ENCODE measurements around the gene TSHZ1. TPM values are rescaled to one million over a fixed set of nuclear protein-coding genes. Genes with fewer than 3 reads are reported as not detected.

TSHZ1 gene
- total and polyA plus RNA-seq, 4 donors = 6.2 to 19.9 (median 11.2) TPM

DNA sequence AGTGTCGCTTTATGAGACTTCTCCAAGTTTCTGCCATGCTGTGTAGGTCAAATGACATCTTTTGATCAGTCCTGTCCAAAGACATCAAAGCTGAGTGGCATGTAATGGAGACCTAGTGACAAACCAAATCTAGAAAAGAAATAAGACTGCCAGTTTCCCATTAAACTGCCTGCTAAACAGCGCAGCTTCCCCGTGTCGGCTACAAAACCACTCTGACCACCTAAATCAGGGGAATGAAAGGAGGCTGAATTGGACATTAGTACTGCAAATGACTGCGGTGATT is 57.7 kb downstream of the TSHZ1 start:
- TF ChIP-seq CTCF (IDR thresholded peaks at IDR 0.05; ENCODE audit: control extremely low read depth, extremely low read depth) = no peak
- H3K9ac ChIP-seq (ENCODE audit: insufficient read depth in 1 of 2, low read length in 2 of 2) = no peak overlapping the region
- H3K4me1 ChIP-seq (ENCODE audit: control insufficient read depth in 5 of 5, insufficient read depth in 5 of 5, low read length in 5 of 5) = peaks cover 4 to 44% (median 11%) of the 10 kb centered on the region in 5 donors
- 78 to 87% methylated on average over 5 of the region's 5 CpGs for WGBS, 2 donors
- H3K4me3 ChIP-seq = no peak overlapping the region
- H3K27me3 ChIP-seq (ENCODE audit: control insufficient read depth in 3 of 3, insufficient read depth in 3 of 3, low read length in 2 of 3) = no peaks in the 10 kb centered on the region
- H3K9me3 ChIP-seq (ENCODE audit: control insufficient read depth in 4 of 4, insufficient read depth in 3 of 4, low read length in 3 of 4) = no peaks in the 10 kb centered on the region
- ATAC-seq (ENCODE audit: insufficient read depth, low FRiP score) = no peak
- no peak overlapping the region for H3K27ac ChIP-seq (ENCODE audit: low read depth in 1 of 2, low read length in 1 of 2)
- H3K36me3 ChIP-seq (ENCODE audit: control insufficient read depth in 4 of 4, insufficient read depth in 4 of 4, low read length in 4 of 4) = no peaks in the 10 kb centered on the region
- no peak for DNase-seq

DNA sequence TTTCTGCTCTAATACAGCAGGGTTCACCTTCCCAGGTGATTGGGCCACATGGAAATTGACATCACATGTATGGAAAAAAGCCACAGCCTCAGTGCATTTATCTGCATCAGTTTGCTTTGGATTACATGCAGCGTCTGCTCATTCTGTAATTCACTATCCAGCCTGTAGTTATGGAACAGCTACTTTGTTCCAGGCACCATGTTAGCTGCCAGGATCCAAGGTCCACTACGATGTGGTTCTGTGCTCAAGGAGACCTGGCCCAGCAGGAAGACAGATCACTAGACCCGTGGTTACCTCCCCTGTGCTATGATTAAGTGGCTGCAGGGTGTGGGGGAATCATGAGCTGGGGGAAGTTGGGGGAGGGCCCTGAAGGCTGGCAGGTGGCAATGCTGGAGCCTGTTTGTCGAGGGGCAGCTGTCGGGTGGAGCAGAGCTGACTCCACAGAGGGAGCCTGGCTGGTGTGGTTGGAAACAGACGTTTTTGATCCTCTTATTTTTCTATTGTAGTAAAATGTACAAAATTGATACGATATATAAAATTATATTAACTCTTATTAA is 58.6 kb downstream of the TSHZ1 start:
- Histone ChIP-seq H3K36me3 (ENCODE audit: control insufficient read depth in 4 of 4, insufficient read depth in 4 of 4, low read length in 4 of 4) (no peaks in the 10 kb centered on the region), H3K4me1 (ENCODE audit: control insufficient read depth in 5 of 5, insufficient read depth in 5 of 5, low read length in 5 of 5) (peaks cover 5 to 38% (median 11%) of the 10 kb centered on the region in 5 donors), H3K27ac (ENCODE audit: low read depth in 1 of 2, low read length in 1 of 2) (no peak overlapping the region), H3K4me3 (no peak overlapping the region), H3K27me3 (ENCODE audit: control insufficient read depth in 3 of 3, insufficient read depth in 3 of 3, low read length in 2 of 3) (no peaks in the 10 kb centered on the region), H3K9me3 (ENCODE audit: control insufficient read depth in 4 of 4, insufficient read depth in 3 of 4, low read length in 3 of 4) (no peaks in the 10 kb centered on the region), H3K9ac (ENCODE audit: insufficient read depth in 1 of 2, low read length in 2 of 2) (no peak overlapping the region)
- TF ChIP-seq CTCF (IDR thresholded peaks at IDR 0.05; ENCODE audit: control extremely low read depth, extremely low read depth) = no peak
- DNase-seq (no peak), ATAC-seq (ENCODE audit: insufficient read depth, low FRiP score) (no peak)
- 51 to 74% methylated on average over 7 of the region's 7 CpGs for WGBS, 2 donors

GRCh38 chr18:75269696-75270095 is 59.1 kb downstream of the TSHZ1 start:
- ATAC-seq (ENCODE audit: insufficient read depth, low FRiP score) = no peak

More at GRCh38 chr18:75269696-75270095, 59.1 kb downstream of the TSHZ1 start:
- Histone ChIP-seq H3K4me3 (no peak overlapping the region), H3K9me3 (ENCODE audit: control insufficient read depth in 4 of 4, insufficient read depth in 3 of 4, low read length in 3 of 4) (no peaks in the 10 kb centered on the region), H3K36me3 (ENCODE audit: control insufficient read depth in 4 of 4, insufficient read depth in 4 of 4, low read length in 4 of 4) (no peaks in the 10 kb centered on the region), H3K4me1 (ENCODE audit: control insufficient read depth in 5 of 5, insufficient read depth in 5 of 5, low read length in 5 of 5) (peaks cover 5 to 33% (median 8%) of the 10 kb centered on the region in 5 donors), H3K27ac (ENCODE audit: low read depth in 1 of 2, low read length in 1 of 2) (no peak overlapping the region), H3K9ac (ENCODE audit: insufficient read depth in 1 of 2, low read length in 2 of 2) (no peak overlapping the region), H3K27me3 (ENCODE audit: control insufficient read depth in 3 of 3, insufficient read depth in 3 of 3, low read length in 2 of 3) (no peaks in the 10 kb centered on the region)
- no peak for DNase-seq
- WGBS, 2 donors = 96% methylated on average over 8 of the region's 8 CpGs
- TF ChIP-seq CTCF (IDR thresholded peaks at IDR 0.05; ENCODE audit: control extremely low read depth, extremely low read depth) = no peak
